Stimulated activated CD4-positive, alpha-beta T cell treated with anti-CD3 and anti-CD28 coated beads, Interleukin-12 subunit alpha, Interleukin-12 subunit beta, amount 100 ng/mL, for 24 hours (primary cell): Measurements from ENCODE around the gene INKA1.

Source experiments
- DNase-seq, 2 experiments: peaks; one replicate each; pipeline ENCODE4 v3.0.0-alpha.2; 2020; ENCODE audit warnings: low read depth in 2 of 2

INKA1 gene

DNA sequence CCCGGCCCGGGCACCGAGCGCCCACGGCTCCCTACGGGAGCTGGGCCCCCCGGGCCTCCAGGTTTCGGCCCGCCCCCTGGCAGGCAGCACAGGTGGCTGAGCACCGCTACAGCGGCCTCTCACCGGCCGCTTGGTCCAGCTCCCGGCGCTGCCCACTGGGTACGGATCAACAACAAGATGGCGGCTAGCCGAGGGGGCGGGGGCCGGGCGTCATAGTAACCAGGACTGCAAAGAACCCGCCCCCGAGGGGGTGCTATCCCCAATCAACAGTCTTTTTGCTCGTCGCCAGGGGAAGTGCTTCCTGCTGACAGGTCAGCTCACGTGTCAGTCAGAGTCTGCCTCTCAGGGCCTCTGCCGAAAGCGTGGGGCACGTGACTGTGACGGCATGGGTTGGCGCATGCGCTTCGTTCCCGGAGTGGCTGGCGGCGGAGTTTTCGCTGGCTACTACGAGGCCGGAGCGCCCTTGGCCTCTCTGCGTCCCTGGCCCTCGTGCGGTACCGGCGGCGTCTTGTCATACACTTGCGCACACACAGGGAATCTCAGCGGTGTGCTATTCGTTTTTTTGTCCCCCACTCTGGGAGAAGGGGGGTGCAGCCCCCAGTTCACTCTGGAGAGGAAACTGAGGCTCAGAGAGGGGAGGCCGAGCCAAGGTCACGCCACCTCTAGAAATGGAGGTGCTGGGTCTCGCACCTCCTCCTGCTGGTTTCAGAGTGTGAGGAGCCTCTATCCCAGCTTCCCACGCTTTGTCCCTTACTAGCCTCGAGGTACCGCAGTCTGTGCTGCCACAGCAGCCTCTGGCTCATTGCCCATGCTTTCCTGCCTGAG is 16.5 kb upstream of the INKA1 start, which contains the start of gene IP6K1:
IP6K1 (minus strand) TSS at position 186 of the 825 bp plus-strand sequence. CDS start 38,502 bp downstream, outside the sequence.
- peak; percentile 98 to 100 for DNase-seq

GRCh38 chr3:49787182-49787464 is 15.9 kb upstream of the INKA1 start:
- DNase-seq: no peak

GRCh38 chr3:49787536-49787935 is 15.5 kb upstream of the INKA1 start:
- DNase-seq: no peak

- no peak for DNase-seq
Measured at GRCh38 chr3:49788056-49788455, 15.0 kb upstream of the INKA1 start.

DNA sequence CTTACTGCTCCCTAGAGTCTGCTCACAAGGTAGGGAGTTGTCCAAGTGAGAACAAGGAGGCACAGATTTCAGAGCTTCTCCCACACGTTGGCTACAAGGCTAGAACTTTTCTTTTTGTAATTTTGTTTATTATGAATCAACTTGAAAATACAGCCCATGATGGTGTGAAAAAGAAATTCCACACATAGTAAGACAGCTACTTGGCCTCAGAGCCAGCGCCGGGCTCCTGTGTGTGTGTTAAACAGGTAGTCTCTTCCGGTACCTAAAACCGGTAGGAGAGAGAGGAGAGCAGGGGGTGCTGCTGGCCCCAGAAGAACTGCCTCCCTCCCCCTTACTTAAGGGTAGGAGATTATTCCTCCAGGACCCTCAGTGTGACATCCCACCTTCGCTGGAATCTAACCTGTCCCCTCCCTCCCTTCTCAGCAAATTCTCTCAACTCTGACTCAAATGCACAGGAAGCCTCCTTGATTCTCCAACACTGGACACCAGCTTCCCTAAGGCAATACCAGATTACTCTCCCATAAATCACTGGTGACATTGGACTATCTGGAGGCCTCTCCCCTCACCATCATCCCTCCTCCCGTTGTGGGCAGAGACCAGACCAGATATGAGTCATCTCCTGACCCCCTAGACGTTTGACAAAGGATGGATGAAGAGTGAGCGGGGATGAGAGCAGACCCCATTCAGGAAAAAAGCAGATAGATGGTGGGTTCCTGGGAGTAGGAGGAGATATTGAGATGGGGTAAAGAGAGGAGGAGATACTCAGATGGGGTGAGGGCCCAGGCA is 12.2 kb upstream of the INKA1 start:
- DNase-seq: no peak

DNA sequence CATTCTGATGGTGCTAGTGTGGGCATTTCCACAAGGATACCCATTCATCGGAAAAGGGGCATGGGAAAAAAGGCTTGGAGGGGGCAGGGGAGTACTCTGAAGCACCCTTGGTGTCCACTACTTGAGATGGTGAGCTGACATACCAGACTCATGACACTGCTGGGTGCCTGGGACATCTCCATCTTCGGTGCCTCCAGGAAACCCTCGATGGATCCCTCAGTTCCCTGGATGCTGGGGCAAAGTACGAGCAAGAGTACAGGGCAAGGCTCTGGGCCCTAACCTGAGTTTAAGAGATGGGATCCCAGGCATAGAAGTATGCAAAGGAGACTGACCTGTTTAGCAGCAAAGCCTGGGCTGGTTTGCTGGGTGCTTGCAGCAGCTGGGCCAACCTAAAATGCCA is 11.5 kb upstream of the INKA1 start:
- DNase-seq: no peak

DNA sequence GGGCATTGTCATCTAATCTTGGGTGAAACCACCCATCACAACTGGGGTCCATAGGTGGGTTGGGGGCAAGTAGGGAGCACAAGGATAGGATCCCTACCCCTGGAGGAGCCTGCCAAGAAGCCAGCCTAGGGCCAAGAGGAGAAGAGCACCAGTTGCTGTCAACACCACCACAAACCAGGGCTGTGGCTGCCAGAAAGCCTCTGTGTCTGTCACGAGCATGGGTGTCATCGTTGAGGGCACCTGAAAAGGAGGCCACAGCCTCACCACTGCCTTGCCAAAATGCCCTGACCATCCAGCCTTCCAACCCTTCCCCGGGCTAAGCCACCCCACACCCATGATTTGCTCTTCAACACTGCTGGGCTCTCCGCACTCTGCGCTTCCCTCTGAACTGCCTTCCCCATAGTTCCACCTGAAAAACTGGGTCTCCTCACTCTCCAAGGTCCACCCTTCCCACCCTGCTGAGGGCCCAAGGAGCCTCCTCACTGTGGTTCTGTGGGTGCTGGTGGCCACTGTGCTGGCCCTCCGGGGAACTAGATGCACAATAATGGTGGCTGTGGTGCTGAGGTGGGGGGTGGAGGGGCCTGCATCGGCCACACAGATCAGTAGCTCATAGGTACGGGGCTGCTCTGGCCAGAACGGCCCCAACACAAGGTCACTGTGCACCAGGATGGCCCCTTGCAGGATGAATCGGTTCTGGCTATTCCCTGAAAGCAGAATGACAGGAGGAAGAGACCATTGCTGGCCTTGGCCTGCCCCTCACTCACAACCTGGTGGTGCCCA is 10.5 kb upstream of the INKA1 start:
- no peak for DNase-seq

- no peak for DNase-seq
Measured at GRCh38 chr3:49793486-49794085, 9.5 kb upstream of the INKA1 start.

GRCh38 chr3:49794431-49794830 is 8.6 kb upstream of the INKA1 start:
- no peak for DNase-seq

DNA sequence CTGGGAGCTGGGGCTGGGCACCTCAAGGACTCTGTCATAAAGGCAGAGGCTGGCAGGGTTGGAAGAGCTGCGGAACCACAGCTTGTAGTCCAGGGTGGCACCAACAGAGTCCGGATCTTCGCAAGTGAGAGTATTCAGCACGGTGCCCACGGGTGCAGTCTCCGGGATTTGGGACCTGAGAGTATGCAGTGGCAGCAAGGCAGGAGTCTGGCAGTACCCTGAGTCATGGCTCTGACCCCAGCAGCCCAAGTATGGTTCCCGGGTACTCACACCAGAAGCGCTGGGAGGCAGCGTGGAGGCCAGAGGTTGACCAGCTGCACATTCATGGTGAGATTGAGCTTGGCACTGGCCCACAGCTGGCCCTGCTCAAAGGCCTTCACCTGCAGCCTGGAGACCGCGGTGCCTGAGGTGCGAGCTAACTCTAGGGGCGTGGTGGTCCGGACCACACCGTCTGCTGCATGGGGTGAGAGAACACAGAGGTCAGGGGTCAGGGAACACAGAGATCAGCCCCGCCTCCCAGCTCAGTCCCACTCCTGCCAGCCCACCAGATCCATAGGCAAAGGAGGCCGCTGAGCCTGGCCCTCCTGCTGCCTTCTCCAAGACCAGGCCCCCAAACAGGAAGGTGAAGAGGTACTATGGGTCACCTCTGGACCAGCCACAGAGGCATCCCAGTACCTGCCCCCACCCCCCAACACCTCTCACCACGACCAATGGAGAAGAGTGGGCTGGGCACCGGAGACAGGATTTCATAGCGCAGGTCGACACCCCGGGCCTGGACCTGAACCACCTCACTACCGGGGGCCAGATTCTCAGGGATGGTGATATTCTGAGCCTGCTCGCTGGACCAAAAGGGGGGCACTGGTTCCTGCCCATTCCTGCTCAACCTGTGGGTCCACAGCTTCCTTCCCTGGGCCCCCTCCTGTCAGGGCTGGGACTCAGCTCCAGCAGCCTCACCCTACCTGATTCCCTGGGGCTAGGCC is 7.8 kb upstream of the INKA1 start:
- no peak for DNase-seq

GRCh38 chr3:49799105-49799504 is 4.0 kb upstream of the INKA1 start:
- no peak for DNase-seq

DNA sequence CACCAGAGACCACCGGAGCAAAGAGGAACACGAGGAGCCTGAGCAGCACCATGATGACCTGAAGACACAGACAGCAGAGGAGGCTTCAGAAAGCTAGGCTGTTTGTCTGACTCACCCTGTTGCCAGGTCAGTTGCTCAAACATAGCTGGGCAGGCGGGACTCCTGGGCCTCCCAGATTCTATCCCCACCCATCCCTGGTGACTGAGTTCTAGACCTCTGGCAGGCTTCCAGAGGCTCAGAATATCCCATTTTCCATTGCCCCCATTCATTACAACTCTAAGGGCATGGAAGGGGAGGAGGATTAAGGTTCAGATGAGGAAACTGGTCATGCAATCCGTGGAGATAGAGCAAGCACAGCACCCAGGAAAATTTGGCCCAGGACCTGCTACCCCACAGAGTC is 3.3 kb upstream of the INKA1 start, which contains the start of gene CDHR4:
CDHR4 (minus strand) TSS at position 113 of the 400 bp plus-strand sequence; CDS start at position 52, 61 bp downstream.
- DNase-seq: no peak

GRCh38 chr3:49801160-49801559 is 1.9 kb upstream of the INKA1 start:
- no peak for DNase-seq

- no peak for DNase-seq
Measured at GRCh38 chr3:49803465-49804140, 542 bp downstream of the INKA1 start.

- DNase-seq: no peak
Measured at GRCh38 chr3:49804141-49805041, 1.3 kb downstream of the INKA1 start.

DNA sequence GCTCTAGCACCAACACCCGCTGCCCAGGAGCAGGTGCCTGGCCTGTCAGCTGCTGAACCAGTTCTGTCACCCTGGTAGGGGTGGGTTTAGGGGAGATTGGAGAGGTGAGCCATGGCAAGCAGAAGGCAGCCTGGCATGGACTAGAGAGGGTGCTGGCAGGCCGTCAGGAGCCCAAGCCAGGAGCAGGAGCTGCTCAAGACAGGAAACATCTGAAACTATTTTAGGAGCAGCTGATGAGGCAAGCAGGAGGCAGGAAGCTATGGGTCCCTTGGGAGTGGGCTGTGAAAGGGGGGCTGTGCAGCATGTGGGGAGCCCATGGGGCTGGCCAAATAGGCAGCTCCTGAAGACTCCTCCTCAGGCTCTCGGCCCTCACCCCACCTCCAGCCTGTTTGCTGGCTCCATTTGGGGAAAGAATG is 2.3 kb downstream of the INKA1 start:
- no peak for DNase-seq

- DNase-seq: no peak
Measured at GRCh38 chr3:49805897-49806701, 3.0 kb downstream of the INKA1 start.

GRCh38 chr3:49806850-49807249 is 3.8 kb downstream of the INKA1 start:
- no peak for DNase-seq
